Suppressor macrophage (primary cell): ENCODE results near the gene SMIM33.
A peak's percentile ranks its signal among the peaks of the same experiment; 100 is the strongest.
"Not testable (repeated sequence)": the region's sequence is repeated elsewhere in the genome, so short reads cannot be mapped to it uniquely, and the experiment has no call there.

Source experiments
- DNase-seq, 4 experiments: peaks; one replicate each; pipeline ENCODE4 v3.0.0-alpha.2; 2020 to 2022

SMIM33 gene

GRCh38 chr5:139457241-139457640 lies 13.6 kb upstream of the SMIM33 start:
- DNase-seq = no peak

- no peak for DNase-seq
Observed at GRCh38 chr5:139457653-139458306, 13.0 kb upstream of the SMIM33 start.

- DNase-seq = peak; percentile 53 to 70 (median 66)
Observed at GRCh38 chr5:139458580-139459407, 12.0 kb upstream of the SMIM33 start.

GRCh38 chr5:139459451-139459934 lies 11.3 kb upstream of the SMIM33 start:
- no peak for DNase-seq

- DNase-seq = no peak
Observed at GRCh38 chr5:139460455-139460854, 10.3 kb upstream of the SMIM33 start.

- DNase-seq = no peak
Observed at GRCh38 chr5:139461176-139461575, 9.6 kb upstream of the SMIM33 start.

GRCh38 chr5:139461698-139462097 lies 9.1 kb upstream of the SMIM33 start:
- DNase-seq = peak in 3 of 4 experiments; percentile 19 to 32 (median 21)

GRCh38 chr5:139462586-139463276 lies 8.1 kb upstream of the SMIM33 start, which contains the start of gene ECSCR:
ECSCR (minus strand) TSS chr5:139462743; CDS start chr5:139462670, 73 bp downstream.
- DNase-seq = no peak

DNA sequence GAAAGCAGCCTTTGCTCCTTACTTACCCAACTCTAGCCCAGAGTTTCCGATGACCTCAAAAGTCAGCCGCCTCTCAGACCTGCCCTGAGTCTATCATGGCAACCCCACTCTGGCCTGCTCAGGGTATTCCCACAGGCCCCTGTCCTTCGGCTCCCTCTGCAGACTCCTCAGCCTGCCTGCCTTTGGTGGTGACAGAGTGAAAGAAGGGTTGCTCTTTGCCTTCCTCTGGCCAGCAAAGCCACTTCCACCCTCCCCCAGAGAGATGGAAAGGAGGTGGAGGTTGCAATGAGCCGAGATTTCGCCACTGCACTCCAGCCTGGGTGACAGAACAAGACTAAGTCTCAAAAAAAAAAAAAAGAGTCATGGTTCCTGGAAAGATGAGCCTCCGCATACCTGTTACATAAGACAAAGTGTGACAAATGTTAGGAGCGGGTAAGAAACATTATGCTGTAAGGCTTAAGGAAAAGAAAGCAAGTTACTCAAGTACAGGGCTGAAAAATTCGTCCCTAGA lies 2.3 kb upstream of the SMIM33 start:
- peak; percentile 65 to 84 (median 80) for DNase-seq

- no peak for DNase-seq
Observed at GRCh38 chr5:139472386-139473030, 1.7 kb downstream of the SMIM33 start.

DNA sequence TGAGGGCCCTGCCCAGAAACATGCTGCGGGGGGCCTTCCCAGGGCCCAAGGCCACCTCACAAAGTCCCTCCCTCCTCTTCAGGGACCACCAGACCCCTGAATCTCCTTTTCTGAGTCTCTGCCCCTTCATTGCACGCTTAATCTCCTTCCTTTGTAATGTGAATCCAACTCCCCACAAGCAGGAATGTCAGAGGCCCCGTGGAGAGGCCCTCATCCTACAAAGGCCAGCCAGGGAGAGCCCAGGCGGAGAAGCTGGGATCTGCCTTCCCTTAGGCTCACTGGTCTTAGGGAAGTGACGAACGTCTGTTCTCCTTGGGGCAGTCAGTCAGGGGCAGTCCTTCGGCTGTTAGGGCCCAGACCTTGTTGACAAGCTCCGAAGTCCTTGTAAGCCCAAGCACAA lies 2.3 kb downstream of the SMIM33 start:
- DNase-seq = peak in 1 of 4 experiments; percentile 18

DNA sequence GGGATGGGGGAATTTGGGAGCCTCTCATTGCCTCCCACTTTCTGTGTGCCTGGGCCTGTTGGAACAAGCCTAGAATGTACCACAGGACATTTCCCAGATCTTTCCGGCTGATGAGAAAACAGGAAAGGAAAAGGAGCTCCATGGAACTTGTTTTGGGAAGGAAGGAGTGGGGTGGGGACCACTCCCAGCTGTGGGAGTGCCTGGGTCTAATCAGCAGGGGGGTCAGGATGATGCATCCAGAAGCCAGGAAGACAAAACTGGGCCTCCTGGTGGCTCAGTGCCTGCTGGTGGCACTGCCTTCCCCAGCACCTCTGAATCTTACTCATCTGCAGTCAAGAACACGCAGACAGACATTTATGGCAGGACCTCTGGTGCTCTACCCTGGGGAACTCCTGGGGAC lies 2.8 kb downstream of the SMIM33 start:
- no peak for DNase-seq

DNA sequence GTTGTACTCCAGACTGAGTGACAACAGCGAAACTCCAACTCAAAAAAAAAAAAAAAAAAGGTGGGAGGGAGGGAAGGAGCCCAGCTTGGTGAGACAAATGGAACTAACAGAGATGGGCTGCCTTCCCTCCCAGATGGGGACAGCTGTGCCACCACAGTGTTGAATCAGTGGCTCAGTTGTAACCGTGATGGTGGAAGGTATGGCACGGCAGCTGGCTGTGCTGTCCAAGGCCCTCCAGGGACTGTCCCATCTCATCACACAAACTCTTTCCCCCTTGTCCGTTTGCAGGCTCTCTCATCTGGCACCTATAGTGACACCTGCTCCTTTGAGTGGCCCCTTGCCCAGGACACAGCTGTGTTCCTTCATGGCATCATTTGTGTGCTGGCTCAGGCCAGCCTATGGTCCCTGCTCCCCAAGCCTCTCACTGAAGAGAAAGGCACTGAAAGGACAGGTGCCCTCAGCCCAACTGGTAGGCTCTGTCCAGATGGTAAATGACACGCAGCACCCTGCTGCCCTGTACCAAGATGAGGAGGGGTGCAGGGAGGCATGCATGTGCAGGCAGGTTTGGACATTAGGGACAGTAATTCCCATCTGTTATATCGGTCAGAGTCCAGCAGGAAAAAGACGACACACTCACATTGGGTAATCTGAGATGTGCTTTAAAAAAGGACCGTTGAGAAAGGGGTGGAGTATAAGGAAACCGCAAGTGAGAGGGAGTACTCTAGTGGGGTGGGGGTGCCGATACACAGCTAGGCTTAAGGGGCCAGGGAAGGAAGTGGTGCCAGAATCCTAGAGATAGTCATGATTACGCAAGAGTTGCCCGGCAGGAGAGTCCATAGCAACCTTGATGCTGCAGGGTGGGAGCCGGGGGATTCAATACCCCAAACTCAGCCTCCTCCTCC lies 4.3 kb downstream of the SMIM33 start:
- DNase-seq = peak in 3 of 4 experiments; percentile 32 to 55 (median 54)

- no peak for DNase-seq
Observed at GRCh38 chr5:139475865-139476617, 5.2 kb downstream of the SMIM33 start.

GRCh38 chr5:139478657-139479423 lies 8.0 kb downstream of the SMIM33 start:
- DNase-seq = not testable (repeated sequence)

GRCh38 chr5:139479729-139480128 lies 8.9 kb downstream of the SMIM33 start:
- DNase-seq = not testable (repeated sequence)

DNA sequence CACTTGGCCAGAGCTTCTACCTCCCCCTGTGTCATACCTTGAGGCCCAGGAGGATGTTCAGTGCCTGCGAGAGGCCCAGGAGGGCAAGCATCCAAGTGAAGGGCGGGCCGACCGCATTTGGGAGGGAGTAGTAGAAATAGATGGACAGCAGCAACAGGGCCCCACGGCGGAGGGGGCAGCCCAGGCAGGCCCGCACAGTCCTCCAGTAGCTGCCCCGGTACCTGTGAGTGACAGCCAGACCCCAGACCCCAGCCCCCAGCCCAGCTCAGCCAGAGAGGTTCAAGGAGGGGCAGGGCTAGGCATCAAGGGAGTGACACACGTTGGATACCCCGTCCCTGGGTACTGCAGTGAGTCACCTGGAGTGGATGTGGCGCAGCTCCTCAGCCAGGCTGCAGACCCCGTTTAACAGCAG lies 10.3 kb downstream of the SMIM33 start:
- DNase-seq = no peak

DNA sequence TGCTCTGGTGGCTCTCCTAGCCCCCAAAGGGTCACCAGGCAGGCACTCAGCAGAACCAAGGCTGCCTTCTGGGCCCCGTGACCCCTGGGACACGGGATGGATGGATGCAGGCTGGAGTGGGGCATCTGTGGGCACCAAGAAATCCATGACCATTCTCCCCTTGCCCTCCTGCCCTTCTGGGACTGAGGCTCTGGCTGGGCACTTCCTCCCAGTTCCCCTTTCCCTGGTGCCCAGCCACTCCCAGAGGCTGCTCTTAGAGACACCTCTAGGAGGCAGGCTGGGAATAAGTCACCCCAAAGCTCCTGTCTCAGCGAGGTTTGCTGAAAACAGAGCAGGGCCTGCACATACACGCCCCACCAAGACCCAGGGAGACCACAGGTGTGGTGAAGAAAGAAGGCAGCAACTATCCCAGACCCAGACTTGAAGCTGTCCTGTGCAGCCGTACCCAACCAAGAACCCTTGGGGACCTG lies 10.8 kb downstream of the SMIM33 start:
- peak; percentile 64 to 76 (median 72) for DNase-seq
